Measurements from ENCODE around the gene MPPED2.

Gene MPPED2

GRCh38 chr11:30364139-30364836 lies 221.9 kb downstream of the MPPED2 start:
- Histone ChIP-seq H3K36me3 (ENCODE audit: insufficient read depth, low read length) (no peaks in the 10 kb centered on the region), H3K9me3 (ENCODE audit: control insufficient read depth, insufficient read depth, low read length) (no peaks in the 10 kb centered on the region), H3K4me1 (ENCODE audit: insufficient read depth, low read length) (0 out of 2 replicates have a peak, but pooled peaks cover 8% of the 10 kb centered on the region), H3K9ac (ENCODE audit: low read depth, low read length) (no peak overlapping the region)

- H3K4me1 ChIP-seq (ENCODE audit: insufficient read depth, low read length) = 0 out of 2 replicates have a peak, but pooled peaks cover 8% of the 10 kb centered on the region
- H3K9ac ChIP-seq (ENCODE audit: low read depth, low read length) = no peak overlapping the region
- no peaks in the 10 kb centered on the region for H3K36me3 ChIP-seq (ENCODE audit: insufficient read depth, low read length)
- no peaks in the 10 kb centered on the region for H3K9me3 ChIP-seq (ENCODE audit: control insufficient read depth, insufficient read depth, low read length)
Measured at GRCh38 chr11:30360741-30361140, 225.4 kb downstream of the MPPED2 start.
